Ovary (tissue), 3 donors: ENCODE results near the gene ACTL6A.

Source experiments
- CTCF ChIP-seq, 3 donors: fragments of 450-650 bp in 2 of 3; fragments of 200-600 bp in 1 of 3; IDR thresholded peaks; one replicate each; pipeline versions ENCODE4 v1.5.1 to v1.8.0; 2016 to 2022; ENCODE audit warnings: antibody characterized with exemption in 3 of 3, mild to moderate bottlenecking in 1 of 3
- EP300 ChIP-seq: sonication (generic); formaldehyde crosslinking; IDR thresholded peaks from one replicate; pipeline ENCODE4 v1.6.1; 2017; ENCODE audit warnings: antibody characterized with exemption
- POLR2A ChIP-seq: fragments of 450-650 bp; IDR thresholded peaks from one replicate; pipeline ENCODE4 v1.6.1; 2017; ENCODE audit warnings: antibody characterized with exemption, mild to moderate bottlenecking, moderate library complexity
- donor health status: DM: no; HTN: no; CAD: no.

- TF ChIP-seq CTCF (IDR thresholded peaks at IDR 0.05) (peak in 2 of 3 donors; percentile 52 to 61), POLR2A (no peak), EP300 (no peak)
These were observed 601 bp downstream of the ACTL6A start for GRCh38 chr3:179563271-179563783.
